ENCODE data around the gene CCDC116. TPM values are rescaled to one million over a fixed set of nuclear protein-coding genes. Genes with fewer than 3 reads are reported as not detected.

CCDC116 gene
- polyA plus RNA-seq, 1 donor from 2014 or later = 0.28 TPM

GRCh38 chr22:21639359-21639758 lies 6.8 kb downstream of the CCDC116 start:
- no peaks in the 10 kb centered on the region for H3F3A ChIP-seq (ENCODE audit: insufficient read depth, low read length, poor library complexity, severe bottlenecking)
- H3K79me2 ChIP-seq (replicated peaks; ENCODE audit: insufficient read depth, low read length) = no peaks in the 10 kb centered on the region
- no peaks in the 10 kb centered on the region for H3K9me2 ChIP-seq (ENCODE audit: insufficient read depth, low read length)
- no peak for TF ChIP-seq RAD21 (conservative IDR thresholded peaks at IDR 0.05)
- no peak for TF ChIP-seq EZH2 (IDR thresholded peaks at IDR 0.05; ENCODE audit: borderline replicate concordance, insufficient read depth, low read length, poor library complexity, severe bottlenecking)
- no peak for TF ChIP-seq TAF1 (IDR thresholded peaks at IDR 0.05; ENCODE audit: low read depth)
- no peak for TF ChIP-seq CTCF (IDR thresholded peaks at IDR 0.05; ENCODE audit: poor library complexity, severe bottlenecking)
- no peak for TF ChIP-seq REST (IDR thresholded peaks at IDR 0.05; ENCODE audit: borderline replicate concordance)
- no peak for TF ChIP-seq MXI1 (conservative IDR thresholded peaks at IDR 0.05; ENCODE audit: poor library complexity, severe bottlenecking)
- no peak overlapping the region for H3K9ac ChIP-seq (ENCODE audit: low read length)
- no peak overlapping the region for H3K4me3 ChIP-seq (ENCODE audit: low read length)
- H3K27me3 ChIP-seq (ENCODE audit: insufficient read depth, low read depth, low read length) = no peaks in the 10 kb centered on the region
- H3K4me2 ChIP-seq (ENCODE audit: low read length) = no peak overlapping the region
- H4K20me1 ChIP-seq (ENCODE audit: insufficient read depth) = no peaks in the 10 kb centered on the region
- no peak overlapping the region for H2AFZ ChIP-seq (ENCODE audit: low read depth, low read length)
- H3K27ac ChIP-seq (ENCODE audit: low read length) = no peak overlapping the region
- H3K36me3 ChIP-seq (ENCODE audit: insufficient read depth, low read length) = no peaks in the 10 kb centered on the region
- no peaks in the 10 kb centered on the region for H3K9me3 ChIP-seq (ENCODE audit: low read length)

GRCh38 chr22:21640810-21641209 lies 8.2 kb downstream of the CCDC116 start:
- no peaks in the 10 kb centered on the region for H3K79me2 ChIP-seq (replicated peaks; ENCODE audit: insufficient read depth, low read length)
- TF ChIP-seq TAF1 (IDR thresholded peaks at IDR 0.05; ENCODE audit: low read depth) = no peak
- TF ChIP-seq POLR2AphosphoS5 (IDR thresholded peaks at IDR 0.05) = no peak
- TF ChIP-seq RAD21 (conservative IDR thresholded peaks at IDR 0.05) = no peak
- TF ChIP-seq SMC3 (conservative IDR thresholded peaks at IDR 0.05; ENCODE audit: poor library complexity) = no peak
- TF ChIP-seq MXI1 (conservative IDR thresholded peaks at IDR 0.05; ENCODE audit: poor library complexity, severe bottlenecking) = no peak
- TF ChIP-seq CTCF (IDR thresholded peaks at IDR 0.05; ENCODE audit: poor library complexity, severe bottlenecking) = no peak
- no peak for TF ChIP-seq EZH2 (IDR thresholded peaks at IDR 0.05; ENCODE audit: borderline replicate concordance, insufficient read depth, low read length, poor library complexity, severe bottlenecking)
- TF ChIP-seq REST (IDR thresholded peaks at IDR 0.05; ENCODE audit: borderline replicate concordance) = no peak
- H3F3A ChIP-seq (ENCODE audit: insufficient read depth, low read length, poor library complexity, severe bottlenecking) = no peaks in the 10 kb centered on the region
- no peaks in the 10 kb centered on the region for H3K36me3 ChIP-seq (ENCODE audit: insufficient read depth, low read length)
- no peak overlapping the region for H2AFZ ChIP-seq (ENCODE audit: low read depth, low read length)
- H3K9me2 ChIP-seq (ENCODE audit: insufficient read depth, low read length) = no peaks in the 10 kb centered on the region
- no peaks in the 10 kb centered on the region for H3K27me3 ChIP-seq (ENCODE audit: insufficient read depth, low read depth, low read length)
- no peak overlapping the region for H3K27ac ChIP-seq (ENCODE audit: low read length)
- no peaks in the 10 kb centered on the region for H3K9me3 ChIP-seq (ENCODE audit: low read length)
- no peaks in the 10 kb centered on the region for H4K20me1 ChIP-seq (ENCODE audit: insufficient read depth)
- no peak overlapping the region for H3K9ac ChIP-seq (ENCODE audit: low read length)
- H3K4me2 ChIP-seq (ENCODE audit: low read length) = no peak overlapping the region
- no peak overlapping the region for H3K4me3 ChIP-seq (ENCODE audit: low read length)
